Neural crest cell (in vitro differentiated cells): ENCODE results near the gene MAP4K1. TPM values are rescaled to one million over a fixed set of nuclear protein-coding genes. Genes with fewer than 3 reads are reported as not detected.

Experiments used
- DNase-seq: peaks from one replicate; pipeline ENCODE4 v3.0.0; 2021; ENCODE audit warnings: low read depth, mixed read lengths, low spot score
- H3K27ac Mint-ChIP-seq: one replicate; pipeline ENCODE4 v1.8.0; 2021; ENCODE audit warnings: mild to moderate bottlenecking, mixed read lengths; ENCODE audit not compliant: unreplicated experiment
- H3K27me3 Mint-ChIP-seq: 2 replicates; pipeline ENCODE4 v1.8.0; 2021; ENCODE audit warnings: low read depth, mild to moderate bottlenecking, mixed read lengths
- H3K36me3 Mint-ChIP-seq: 2 replicates; pipeline ENCODE4 v1.8.0; 2021; ENCODE audit warnings: low read depth, mild to moderate bottlenecking, mixed read lengths
- H3K4me1 Mint-ChIP-seq: 2 replicates; pipeline ENCODE4 v1.8.0; 2021; ENCODE audit warnings: mixed read lengths
- H3K4me3 Mint-ChIP-seq: one replicate; pipeline ENCODE4 v1.8.0; 2021; ENCODE audit warnings: mild to moderate bottlenecking, mixed read lengths
- H3K9me3 Mint-ChIP-seq: 2 replicates; pipeline ENCODE4 v1.8.0; 2021; ENCODE audit warnings: mixed read lengths
- CTCF ChIP-seq: fragments of 200-600 bp; sonication (generic); conservative IDR thresholded peaks from 2 replicates; pipeline ENCODE4 v1.5.0; 2021; ENCODE audit warnings: antibody characterized with exemption, mild to moderate bottlenecking
- total RNA-seq: library from RNA; stranded (reverse); gene quantifications from 2 replicates; pipeline ENCODE4 v1.2.1, GENCODE V29; 2021

Gene MAP4K1
- total RNA-seq, 1 donor from 2014 or later: 3.4 TPM

- Mint-ChIP-seq H3K27ac (no peak overlapping the region), H3K4me1 (no peaks in the 10 kb centered on the region), H3K9me3 (no peaks in the 10 kb centered on the region), H3K4me3 (no peak overlapping the region), H3K27me3 (peaks cover 7% of the 10 kb centered on the region), H3K36me3 (no peaks in the 10 kb centered on the region)
- TF ChIP-seq CTCF: no peak
- no peak for DNase-seq
Observed at GRCh38 chr19:38549942-38550341, 67.8 kb downstream of the MAP4K1 start.

- Mint-ChIP-seq H3K27ac (no peak overlapping the region), H3K27me3 (peaks cover 5% of the 10 kb centered on the region), H3K36me3 (no peaks in the 10 kb centered on the region), H3K4me1 (peaks cover 6% of the 10 kb centered on the region), H3K4me3 (no peak overlapping the region), H3K9me3 (no peaks in the 10 kb centered on the region)
- DNase-seq: no peak
- no peak for TF ChIP-seq CTCF
Observed at GRCh38 chr19:38549061-38549460, 68.7 kb downstream of the MAP4K1 start.

GRCh38 chr19:38547421-38547820 is 70.3 kb downstream of the MAP4K1 start:
- H3K27ac Mint-ChIP-seq: no peak overlapping the region
- H3K27me3 Mint-ChIP-seq: peaks cover 5% of the 10 kb centered on the region
- peaks cover 6% of the 10 kb centered on the region for H3K4me1 Mint-ChIP-seq
- TF ChIP-seq CTCF: no peak
- no peaks in the 10 kb centered on the region for H3K9me3 Mint-ChIP-seq
- H3K36me3 Mint-ChIP-seq: no peaks in the 10 kb centered on the region
- DNase-seq: no peak
- no peak overlapping the region for H3K4me3 Mint-ChIP-seq

- Mint-ChIP-seq H3K27ac (no peak overlapping the region), H3K9me3 (no peaks in the 10 kb centered on the region), H3K4me1 (peaks cover 6% of the 10 kb centered on the region), H3K4me3 (no peak overlapping the region), H3K36me3 (no peaks in the 10 kb centered on the region), H3K27me3 (peaks cover 4% of the 10 kb centered on the region)
- no peak for DNase-seq
- TF ChIP-seq CTCF: no peak
Observed at GRCh38 chr19:38545596-38545995, 72.2 kb downstream of the MAP4K1 start.

- Mint-ChIP-seq H3K27ac (no peak overlapping the region), H3K27me3 (peaks cover 4% of the 10 kb centered on the region)
- DNase-seq: no peak
Observed at GRCh38 chr19:38544569-38545315, 73.0 kb downstream of the MAP4K1 start.

More at GRCh38 chr19:38544569-38545315, 73.0 kb downstream of the MAP4K1 start:
- peak; percentile 24 for TF ChIP-seq CTCF
- no peak overlapping the region for H3K4me3 Mint-ChIP-seq
- H3K9me3 Mint-ChIP-seq: no peaks in the 10 kb centered on the region
- H3K4me1 Mint-ChIP-seq: peaks cover 6% of the 10 kb centered on the region
- H3K36me3 Mint-ChIP-seq: no peaks in the 10 kb centered on the region
